ENCODE results near the gene CEMIP.

GRCh38 chr15:80778621-80778963, 578 bp upstream of the CEMIP start:
- TF ChIP-seq ZNF704 (tag by site-specific recombination; IDR thresholded peaks at IDR 0.05): no peak
- TF ChIP-seq ZNF311 (tag by site-specific recombination; IDR thresholded peaks at IDR 0.05; ENCODE audit: borderline replicate concordance): no peak

Data from HEK293 (cell line).